HG03060 (cell line): ENCODE results near the gene USP32.
"Not testable (repeated sequence)": the region's sequence is repeated elsewhere in the genome, so short reads cannot be mapped to it uniquely, and the experiment has no call there.

Experiments
- ATAC-seq: cut with Tn5 transposase; IDR thresholded peaks from one replicate; pipeline ENCODE4 v1.9.1; 2021; ENCODE audit warnings: low read depth, moderate number of reproducible peaks; ENCODE audit not compliant: unreplicated experiment

The USP32 gene, protein sequence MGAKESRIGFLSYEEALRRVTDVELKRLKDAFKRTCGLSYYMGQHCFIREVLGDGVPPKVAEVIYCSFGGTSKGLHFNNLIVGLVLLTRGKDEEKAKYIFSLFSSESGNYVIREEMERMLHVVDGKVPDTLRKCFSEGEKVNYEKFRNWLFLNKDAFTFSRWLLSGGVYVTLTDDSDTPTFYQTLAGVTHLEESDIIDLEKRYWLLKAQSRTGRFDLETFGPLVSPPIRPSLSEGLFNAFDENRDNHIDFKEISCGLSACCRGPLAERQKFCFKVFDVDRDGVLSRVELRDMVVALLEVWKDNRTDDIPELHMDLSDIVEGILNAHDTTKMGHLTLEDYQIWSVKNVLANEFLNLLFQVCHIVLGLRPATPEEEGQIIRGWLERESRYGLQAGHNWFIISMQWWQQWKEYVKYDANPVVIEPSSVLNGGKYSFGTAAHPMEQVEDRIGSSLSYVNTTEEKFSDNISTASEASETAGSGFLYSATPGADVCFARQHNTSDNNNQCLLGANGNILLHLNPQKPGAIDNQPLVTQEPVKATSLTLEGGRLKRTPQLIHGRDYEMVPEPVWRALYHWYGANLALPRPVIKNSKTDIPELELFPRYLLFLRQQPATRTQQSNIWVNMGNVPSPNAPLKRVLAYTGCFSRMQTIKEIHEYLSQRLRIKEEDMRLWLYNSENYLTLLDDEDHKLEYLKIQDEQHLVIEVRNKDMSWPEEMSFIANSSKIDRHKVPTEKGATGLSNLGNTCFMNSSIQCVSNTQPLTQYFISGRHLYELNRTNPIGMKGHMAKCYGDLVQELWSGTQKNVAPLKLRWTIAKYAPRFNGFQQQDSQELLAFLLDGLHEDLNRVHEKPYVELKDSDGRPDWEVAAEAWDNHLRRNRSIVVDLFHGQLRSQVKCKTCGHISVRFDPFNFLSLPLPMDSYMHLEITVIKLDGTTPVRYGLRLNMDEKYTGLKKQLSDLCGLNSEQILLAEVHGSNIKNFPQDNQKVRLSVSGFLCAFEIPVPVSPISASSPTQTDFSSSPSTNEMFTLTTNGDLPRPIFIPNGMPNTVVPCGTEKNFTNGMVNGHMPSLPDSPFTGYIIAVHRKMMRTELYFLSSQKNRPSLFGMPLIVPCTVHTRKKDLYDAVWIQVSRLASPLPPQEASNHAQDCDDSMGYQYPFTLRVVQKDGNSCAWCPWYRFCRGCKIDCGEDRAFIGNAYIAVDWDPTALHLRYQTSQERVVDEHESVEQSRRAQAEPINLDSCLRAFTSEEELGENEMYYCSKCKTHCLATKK (N-terminal part only)

DNA sequence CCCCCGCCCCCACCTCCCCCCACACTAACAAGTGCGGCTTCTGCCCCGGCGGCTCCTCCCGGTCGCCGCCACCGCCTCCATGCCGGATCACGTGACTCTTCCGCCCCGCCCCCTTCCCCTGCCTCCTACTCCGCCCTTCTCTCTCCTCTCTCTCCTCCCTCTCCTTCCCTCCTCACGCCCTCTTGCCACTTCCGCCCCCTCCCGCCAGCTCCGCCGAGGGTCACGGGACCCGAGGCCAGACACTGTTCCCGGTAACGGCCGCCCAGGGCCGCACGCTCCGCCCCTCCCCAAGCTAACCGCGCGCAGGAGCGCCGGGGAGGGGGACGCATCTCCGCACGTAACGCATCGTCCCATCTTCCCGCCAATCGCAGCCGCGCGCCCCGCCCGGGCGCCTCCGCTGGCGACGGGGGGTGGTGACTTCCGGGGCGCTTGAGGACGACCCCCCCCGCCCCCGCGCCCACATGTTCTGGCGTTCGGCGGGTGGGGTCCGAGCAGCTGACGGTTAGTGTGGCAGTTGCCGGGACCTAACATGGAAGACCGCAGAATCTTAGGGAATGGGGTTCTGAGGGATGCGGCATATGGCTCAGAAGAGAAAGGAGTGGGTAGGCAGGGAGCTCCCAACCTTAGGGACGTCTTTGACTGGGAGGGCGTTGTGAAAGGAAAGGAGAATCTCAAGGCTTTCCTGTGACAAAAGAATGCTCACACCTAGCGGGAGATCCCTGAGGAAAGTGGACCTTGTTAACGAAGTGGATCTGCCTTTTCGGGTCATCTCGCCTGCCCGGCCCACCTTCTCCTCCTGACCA is at the start of gene USP32:
USP32 (minus strand) TSS at position 92 of the 803 bp plus-strand sequence. CDS start 194 bp downstream, outside the sequence.
- ATAC-seq = peak; percentile 63

DNA sequence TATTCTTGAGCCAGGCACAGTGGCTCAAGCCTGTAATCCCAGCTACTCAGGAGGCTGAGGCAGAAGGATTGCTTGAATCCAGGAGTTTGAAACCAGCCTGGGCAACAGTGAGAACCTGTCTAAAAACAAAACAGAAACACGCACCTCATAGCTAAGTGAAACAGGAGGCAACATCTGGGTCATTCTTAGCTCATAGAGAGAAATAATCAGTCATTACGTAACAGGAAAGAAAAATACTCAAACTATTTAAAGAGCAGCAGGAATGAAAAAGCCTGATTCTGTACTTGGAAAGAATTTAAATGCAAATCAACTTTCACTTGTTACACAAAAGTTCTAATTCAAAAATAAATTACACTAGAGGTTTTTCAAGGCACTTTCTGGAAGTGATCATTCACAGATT is 47.6 kb upstream of the USP32 start:
- ATAC-seq = no peak

DNA sequence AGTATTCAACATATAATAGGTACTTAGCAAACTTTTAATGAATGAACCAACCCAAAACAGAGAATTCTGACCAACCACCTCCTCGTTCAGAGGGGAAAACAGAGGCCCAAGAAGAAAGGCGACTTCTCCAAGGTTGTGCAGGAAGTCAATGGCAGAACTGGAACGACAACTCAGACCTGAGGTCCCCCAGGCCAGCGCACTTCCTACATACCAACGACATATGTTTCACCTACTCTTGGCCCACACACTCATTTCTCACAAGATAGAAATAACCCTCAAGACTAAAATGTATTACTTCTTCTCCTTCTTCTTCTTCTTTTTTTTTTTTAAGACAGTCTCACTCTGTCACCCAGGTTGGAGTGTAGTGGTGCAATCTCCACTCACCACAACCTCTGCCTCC is 44.7 kb upstream of the USP32 start:
- no peak for ATAC-seq

DNA sequence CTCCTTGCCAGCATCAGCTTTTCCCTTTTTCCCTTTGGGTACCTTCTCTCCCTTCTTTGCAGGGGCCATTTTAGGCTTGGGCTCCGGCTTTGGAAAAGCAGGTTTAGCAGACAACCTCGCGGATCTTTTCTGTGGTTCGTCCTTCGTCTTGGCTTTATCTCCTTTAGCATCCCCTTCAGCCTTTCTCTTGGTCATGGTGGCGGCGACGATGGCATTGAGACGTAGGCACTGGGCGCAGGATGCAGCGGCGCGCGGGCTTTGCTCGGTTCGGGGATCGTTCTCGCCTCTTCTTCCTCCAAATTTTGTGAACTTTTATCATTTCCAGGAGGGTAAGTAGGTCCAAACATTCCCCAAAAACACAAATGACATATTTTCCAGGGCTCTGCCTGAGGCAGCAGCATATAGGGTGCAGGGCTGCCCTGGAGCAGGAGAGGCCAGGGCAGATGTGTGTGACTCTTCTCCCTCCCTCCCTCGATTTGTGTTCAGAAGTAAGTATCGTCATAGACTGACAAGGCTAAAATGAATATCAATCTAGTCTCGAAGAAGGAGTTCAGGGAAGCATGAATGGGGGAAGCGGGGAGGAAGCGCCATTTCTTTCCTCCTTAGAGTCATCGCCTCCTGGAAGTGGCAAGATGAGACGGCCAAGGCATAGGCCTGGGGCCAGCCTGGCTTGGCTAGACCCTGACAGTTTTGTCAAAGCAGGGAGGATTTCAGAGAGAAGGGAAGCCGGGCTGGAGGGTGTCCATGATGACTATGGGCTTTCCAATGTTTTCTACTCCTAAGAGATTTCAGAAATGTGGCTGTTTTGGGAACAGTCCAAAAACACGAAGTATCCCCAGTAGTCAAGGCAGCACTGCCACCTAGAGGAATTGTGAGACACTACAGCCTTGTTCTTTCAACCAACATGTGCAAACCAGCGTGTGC is 43.6 kb upstream of the USP32 start:
- no peak for ATAC-seq

DNA sequence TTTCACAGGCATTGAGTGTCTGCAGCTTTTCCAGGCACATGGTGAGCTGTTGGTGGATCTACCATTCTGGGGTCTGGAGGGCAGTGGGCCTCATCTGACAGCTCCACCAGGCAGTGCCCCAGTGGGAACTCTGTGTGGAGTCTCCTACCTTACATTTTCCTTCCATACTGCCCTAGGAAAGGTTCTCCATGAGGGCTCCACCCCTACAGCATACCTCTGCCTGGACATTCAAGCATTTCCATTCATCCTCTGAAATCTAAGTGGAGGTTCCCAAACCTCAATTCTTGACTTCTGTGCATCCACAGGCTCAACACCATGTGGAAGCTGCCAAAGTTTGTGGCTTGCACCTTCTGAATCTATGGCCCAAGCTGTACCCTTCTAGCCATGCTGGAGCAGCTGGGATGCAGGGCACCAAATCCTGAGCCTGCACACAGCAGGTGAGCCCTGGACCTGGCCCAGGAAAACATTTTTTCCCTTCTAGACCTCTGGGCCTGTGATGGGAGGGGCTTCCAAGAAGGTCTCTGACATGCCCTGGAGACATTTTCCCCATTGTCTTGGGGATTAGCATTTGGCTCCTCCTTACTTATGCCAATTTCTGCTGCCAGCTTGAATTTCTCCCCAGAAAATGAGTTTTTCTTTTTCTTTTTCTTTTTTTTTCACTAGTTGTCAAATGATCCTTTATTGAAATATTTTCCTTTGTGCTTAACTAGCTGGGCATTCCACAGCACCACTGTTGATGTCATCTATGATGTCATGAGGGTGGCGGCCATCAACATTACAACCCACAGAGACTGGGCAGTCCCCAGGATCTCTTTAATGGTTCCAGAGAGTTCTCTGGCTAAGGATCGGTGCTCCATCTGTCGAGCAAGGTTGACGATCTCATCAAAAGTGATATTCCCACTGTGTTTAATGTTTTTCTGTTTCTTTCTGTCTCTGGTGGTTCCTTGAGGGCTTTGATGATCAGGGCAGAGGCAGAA is 41.4 kb upstream of the USP32 start:
- not testable (repeated sequence) for ATAC-seq

DNA sequence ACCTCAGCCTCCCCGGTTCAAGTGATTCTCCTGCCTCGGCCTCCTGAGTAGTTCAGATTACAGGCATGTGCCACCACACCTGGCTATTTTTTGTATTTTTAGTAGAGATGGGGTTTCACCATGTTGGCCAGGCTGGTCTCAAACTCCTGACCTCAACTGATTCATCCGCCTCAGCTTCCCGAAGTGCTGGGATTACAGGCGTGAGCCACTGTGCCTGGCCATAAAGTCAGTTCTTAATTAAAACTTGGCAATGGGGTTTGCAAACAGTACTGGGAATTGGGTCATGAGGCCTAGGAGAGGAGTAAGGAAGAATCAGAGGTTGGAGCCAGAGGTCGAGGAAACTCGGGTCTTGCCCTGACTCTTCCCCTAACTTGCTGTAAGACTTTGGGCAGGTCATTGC is 38.6 kb upstream of the USP32 start:
- not testable (repeated sequence) for ATAC-seq

DNA sequence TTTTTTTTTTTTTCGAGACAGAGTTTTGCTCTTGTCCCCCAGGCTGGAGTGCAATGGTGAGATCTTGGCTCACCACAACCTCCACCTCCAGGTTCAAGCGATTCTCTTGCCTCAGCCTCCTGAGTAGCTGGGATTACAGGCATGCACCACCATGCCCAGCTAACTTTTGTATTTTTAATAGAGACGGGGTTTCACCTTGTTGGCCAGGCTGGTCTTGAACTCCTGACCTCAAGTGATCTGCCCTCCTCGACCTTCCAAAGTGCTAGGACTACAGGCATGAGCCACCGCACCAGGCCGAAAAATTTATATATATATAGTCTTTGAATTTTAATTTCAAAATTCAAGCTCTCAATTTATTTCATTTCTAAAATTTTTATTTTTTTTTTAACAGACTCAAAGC is 36.6 kb upstream of the USP32 start:
- not testable (repeated sequence) for ATAC-seq

DNA sequence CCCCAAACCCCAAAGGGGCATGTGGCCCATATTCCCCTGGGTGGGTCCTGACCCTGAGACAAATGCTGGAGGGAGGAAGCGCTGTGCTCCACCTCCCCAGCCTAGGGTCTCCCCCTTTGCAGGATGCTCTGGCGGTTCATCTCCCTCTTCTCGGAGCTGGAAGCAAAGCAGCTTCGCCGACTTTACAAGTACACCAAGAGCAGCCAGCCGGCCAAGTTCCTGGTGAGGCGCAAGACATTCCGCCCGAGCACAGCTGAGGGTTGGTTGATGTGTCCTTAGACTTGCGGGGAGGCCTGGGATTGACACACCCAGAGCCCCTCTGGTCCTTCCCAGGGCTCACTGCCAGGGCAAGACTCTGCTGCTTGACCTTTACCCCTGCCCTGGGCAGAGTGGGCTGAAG is 34.7 kb upstream of the USP32 start:
- no peak for ATAC-seq

DNA sequence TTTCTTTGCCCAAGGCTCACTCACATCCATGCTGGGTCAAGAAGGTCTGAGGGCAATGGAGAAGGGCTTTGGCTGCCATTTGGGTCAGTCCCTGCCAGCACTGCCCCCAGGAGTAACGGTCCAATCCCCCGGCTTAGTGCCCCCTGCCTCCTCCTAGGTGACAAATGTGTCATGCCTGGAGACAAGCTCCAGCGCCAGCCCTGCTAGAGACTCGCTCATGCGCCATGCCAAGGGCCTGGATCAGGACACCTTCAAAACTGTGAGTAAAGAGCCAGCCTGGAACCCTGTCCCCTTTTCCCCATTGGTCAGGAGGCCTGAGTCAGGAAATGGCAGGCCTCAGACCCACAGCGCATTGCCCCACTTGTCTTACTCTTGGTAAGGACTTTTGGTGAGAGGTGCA is 33.7 kb upstream of the USP32 start:
- no peak for ATAC-seq

DNA sequence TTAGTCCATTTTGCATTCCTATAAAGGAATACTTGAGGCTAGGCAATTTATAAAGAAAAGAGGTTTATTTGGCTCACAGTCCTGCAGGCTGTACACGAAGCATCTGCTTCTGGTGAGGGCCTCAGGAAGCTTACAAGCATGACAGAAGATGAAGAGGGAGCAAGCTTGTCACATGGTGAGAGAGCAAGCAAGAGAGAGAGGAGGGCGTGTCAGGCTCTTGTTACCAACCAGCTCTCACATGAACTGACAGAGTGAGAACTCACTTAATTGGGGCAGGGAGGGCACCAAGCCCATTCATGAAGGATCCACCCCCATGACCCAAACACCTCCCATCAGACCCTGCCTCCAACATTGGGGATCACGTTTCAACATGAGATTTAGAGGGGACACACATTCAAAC is 31.9 kb upstream of the USP32 start:
- ATAC-seq = no peak

DNA sequence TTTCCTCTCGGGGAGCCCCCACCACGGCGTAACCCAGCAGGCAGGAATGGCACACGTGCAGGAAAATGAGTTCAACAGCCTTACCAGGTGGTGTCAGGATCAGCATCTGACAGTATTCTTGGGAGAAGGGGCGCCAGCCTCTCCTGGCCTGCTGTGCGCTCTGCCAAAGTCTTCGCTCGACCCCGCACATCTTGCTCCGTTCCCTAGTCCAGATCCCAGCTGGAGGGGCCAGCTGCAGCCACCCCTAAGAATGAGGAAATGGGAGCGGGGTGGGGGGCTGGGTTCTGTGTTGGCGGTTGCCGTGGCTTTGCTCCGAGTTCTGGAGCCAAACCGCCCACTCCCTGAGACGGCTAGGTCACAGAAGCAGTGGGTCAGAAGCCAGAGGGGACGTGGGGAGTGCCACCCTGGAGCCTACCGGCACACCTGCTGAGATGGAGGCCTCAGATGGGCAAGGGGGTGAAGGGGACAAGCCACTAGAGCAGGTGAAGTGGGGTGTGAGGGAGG is 30.3 kb upstream of the USP32 start, which contains the start of gene CHCT1:
CHCT1 (plus strand) TSS at position 328 of the 504 bp plus-strand sequence; CDS start at position 432, 104 bp downstream.
- no peak for ATAC-seq

DNA sequence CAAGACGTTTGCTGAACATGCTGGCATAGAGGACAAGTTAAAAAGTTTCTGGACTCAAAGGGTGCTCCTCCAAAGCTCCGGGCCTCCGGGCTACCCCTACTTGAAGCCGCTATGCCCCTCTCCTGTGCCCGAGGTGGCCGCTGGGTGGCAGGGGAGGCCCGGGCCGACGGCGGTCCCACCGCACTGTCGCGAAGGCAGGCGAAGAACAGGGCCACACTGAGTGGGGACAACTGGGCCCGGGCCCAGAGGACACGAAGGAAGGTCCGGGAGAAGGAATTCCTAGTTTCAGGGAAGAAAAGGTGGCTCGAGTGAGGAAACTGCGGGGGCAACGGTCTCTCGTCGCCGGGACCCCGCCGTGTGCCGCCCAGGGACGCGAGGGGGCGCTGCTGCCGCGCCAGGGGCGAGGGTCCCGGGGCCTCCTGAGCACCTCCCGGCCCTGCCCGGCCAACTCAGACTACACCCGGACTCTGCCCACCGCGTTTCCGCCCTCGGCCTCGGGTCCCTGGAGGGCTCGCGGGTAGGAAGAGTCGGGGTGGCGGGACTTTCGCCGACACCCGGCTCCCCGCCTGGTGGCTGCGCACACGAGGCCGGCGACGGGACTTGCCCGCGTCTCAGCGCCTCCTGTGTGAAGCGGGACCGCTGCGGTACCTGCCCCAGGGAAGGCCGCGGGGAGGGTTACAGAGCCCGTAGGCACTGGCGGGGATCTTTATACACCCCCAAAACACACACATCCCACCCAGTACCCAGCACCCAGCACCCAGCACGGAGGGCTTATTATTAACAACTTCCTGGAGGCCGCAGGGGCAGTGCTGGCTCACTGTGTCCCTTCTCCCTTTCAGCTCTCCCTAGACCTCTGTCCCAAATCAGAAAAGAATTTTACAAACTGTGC is 29.6 kb upstream of the USP32 start:
- ATAC-seq = peak; percentile 74

DNA sequence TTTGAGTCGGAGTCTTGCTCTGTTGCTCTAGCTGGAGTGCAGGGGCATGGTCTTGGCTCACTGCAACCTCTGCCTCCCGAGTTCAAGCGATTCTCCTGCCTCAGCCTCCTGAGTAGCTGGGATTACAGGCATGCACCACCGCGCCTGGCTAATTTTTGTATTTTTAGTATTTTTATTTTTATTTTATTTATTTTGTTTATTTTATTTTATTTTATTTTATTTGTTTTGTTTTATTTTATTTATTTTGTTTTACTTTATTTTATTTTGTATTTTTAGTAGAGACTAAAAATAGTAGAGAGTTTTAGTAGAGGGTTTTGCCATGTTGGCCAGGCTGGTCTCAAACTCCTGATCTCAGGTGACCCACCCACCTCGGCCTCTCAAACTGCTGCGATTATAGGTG is 27.9 kb upstream of the USP32 start:
- not testable (repeated sequence) for ATAC-seq

DNA sequence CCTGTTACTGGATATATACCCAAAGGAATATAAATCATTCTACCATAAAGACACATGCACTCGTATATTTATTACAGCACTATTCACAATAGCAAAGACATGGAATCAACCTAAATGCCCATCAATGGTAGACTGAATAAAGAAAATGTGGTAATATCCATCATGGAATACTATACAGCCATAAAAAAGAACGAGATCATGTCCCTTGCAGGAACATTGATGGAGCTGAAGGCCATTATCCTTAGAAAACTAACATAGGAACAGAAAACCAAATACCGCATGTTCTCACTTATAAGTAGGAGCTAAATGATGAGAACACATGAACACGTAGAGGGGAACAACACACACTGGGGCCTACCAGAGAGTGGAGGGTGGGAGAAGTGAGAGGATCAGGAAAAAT is 27.1 kb upstream of the USP32 start:
- not testable (repeated sequence) for ATAC-seq

DNA sequence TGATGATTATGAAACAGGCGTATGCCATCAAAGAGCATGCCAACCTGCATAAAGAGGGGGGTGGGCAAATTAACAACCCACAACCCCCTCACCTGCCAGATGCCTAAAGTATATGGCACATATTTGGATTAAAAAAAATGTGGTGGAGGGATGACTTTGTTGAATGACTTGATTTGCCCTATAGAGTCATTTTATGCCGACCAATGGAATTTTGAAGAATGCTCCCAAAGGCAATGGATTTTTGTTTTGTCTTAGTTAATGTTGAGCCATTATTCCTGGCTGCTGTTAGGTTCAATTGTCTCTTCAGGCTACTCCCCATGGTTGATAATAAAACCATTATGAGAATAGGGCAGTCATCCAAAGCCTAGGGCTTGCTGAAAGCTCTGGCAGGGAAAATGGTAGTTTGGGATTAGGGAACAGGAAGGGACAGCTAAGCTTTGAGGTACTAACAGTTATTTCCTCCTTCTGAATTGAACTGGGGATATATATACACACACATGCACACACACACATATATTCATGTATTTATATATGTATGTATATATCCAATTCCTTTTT is 24.5 kb upstream of the USP32 start:
- no peak for ATAC-seq

DNA sequence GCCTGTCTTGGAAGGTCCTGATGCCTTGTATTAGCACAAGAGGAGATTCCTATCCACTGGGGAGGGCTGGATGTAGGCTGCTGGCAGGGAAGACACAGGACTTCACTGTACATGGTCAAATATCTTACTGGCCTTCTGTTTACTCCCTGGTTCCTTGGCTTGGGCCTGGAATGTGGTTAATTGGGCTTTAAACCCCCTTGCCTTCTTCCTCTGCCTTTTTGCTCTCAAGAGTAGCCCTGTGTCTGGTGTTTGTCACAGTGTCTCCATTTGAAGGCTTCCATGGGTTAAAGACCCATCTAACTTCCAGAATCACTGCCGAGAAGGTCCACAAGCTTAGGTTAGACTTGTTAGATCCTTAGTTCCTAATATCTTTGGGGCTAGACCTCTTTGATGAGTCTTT is 23.2 kb upstream of the USP32 start:
- ATAC-seq = no peak
